CD14-positive monocyte (primary cell): ENCODE results near the gene ZFYVE28. TPM values are rescaled to one million over a fixed set of nuclear protein-coding genes. Genes with fewer than 3 reads are reported as not detected.

Source experiments
- DNase-seq, 3 donors: peaks; one replicate each; pipeline ENCODE4 v3.0.0-alpha.2; 2011 to 2022
- H2AFZ ChIP-seq: 2 replicates; pipeline ENCODE4 v1.6.0; 2012; ENCODE audit warnings: mild to moderate bottlenecking, low read depth, low read length, inconsistent platforms; ENCODE audit not compliant: insufficient read depth, poor library complexity, severe bottlenecking
- H3K27ac ChIP-seq, 2 donors: 1 replicate in 1 of 2; 2 replicates in 1 of 2; pipeline ENCODE4 v1.5.1; 2012 to 2013; ENCODE audit warnings: low read length in 2 of 2, control low read depth in 1 of 2, inconsistent platforms in 1 of 2, low read depth in 1 of 2, mild to moderate bottlenecking in 1 of 2
- H3K27me3 ChIP-seq, 2 donors: one replicate each; pipeline versions ENCODE4 v1.6.0 to v1.6.1; 2011 to 2013; ENCODE audit warnings: low read length in 2 of 2; ENCODE audit not compliant: control insufficient read depth in 2 of 2, insufficient read depth in 2 of 2
- H3K36me3 ChIP-seq, 2 donors: replicated peaks in 1 of 2; 1 replicate in 1 of 2; 2 replicates in 1 of 2; pipeline versions ENCODE4 v1.5.1 to v1.6.1; 2012 to 2013; ENCODE audit warnings: low read length in 2 of 2, control low read depth in 1 of 2, inconsistent platforms in 1 of 2, mild to moderate bottlenecking in 1 of 2; ENCODE audit not compliant: insufficient read depth in 2 of 2, control insufficient read depth in 1 of 2
- H3K4me1 ChIP-seq, 2 donors: 1 replicate in 1 of 2; 2 replicates in 1 of 2; pipeline versions ENCODE4 v1.5.1 to v1.6.1; 2012 to 2013; ENCODE audit warnings: low read length in 2 of 2, control low read depth in 1 of 2, inconsistent platforms in 1 of 2, mild to moderate bottlenecking in 1 of 2, moderate library complexity in 1 of 2; ENCODE audit not compliant: insufficient read depth in 2 of 2, control insufficient read depth in 1 of 2
- H3K4me2 ChIP-seq: replicated peaks from 2 replicates; pipeline ENCODE3; 2012; ENCODE audit warnings: low read length, moderate library complexity, mild to moderate bottlenecking; ENCODE audit not compliant: poor library complexity, severe bottlenecking; ENCODE audit errors: extremely low read depth
- H3K4me3 ChIP-seq, 3 experiments: fragments of 200-600 bp in 1 of 3; sonication (generic) in 1 of 3; replicated peaks in 1 of 3; 1 replicate in 2 of 3; 2 replicates in 1 of 3; pipeline ENCODE4 v1.5.1; 2011 to 2013; ENCODE audit warnings: low read length in 3 of 3, mild to moderate bottlenecking in 3 of 3, control low read depth in 2 of 3, low read depth in 2 of 3, inconsistent platforms in 1 of 3, moderate library complexity in 1 of 3
- H3K79me2 ChIP-seq: 2 replicates; pipeline ENCODE4 v1.6.0; 2012; ENCODE audit warnings: mild to moderate bottlenecking, control low read depth, inconsistent platforms, low read length, moderate library complexity; ENCODE audit not compliant: insufficient read depth
- H3K9ac ChIP-seq: 2 replicates; pipeline ENCODE4 v1.6.0; 2017; ENCODE audit warnings: low read length, mild to moderate bottlenecking; ENCODE audit not compliant: insufficient read depth, poor library complexity, severe bottlenecking
- H3K9me3 ChIP-seq, 2 donors: replicated peaks in 1 of 2; 1 replicate in 1 of 2; 2 replicates in 1 of 2; pipeline versions ENCODE4 v1.5.1 to v1.6.1; 2012 to 2013; ENCODE audit warnings: low read length in 2 of 2, control low read depth in 1 of 2; ENCODE audit not compliant: control insufficient read depth in 1 of 2, insufficient read depth in 1 of 2
- H4K20me1 ChIP-seq: 2 replicates; pipeline ENCODE4 v1.6.0; 2012; ENCODE audit warnings: mild to moderate bottlenecking, low read length, control low read depth, moderate library complexity; ENCODE audit not compliant: insufficient read depth
- H3K27ac Mint-ChIP-seq, 7 donors: one replicate each; pipeline ENCODE4 v1.8.0; 2020; ENCODE audit warnings: mild to moderate bottlenecking in 7 of 7, mixed read lengths in 7 of 7, moderate library complexity in 6 of 7, inconsistent platforms in 2 of 7
- H3K27me3 Mint-ChIP-seq, 3 donors: one replicate each; pipeline ENCODE4 v1.8.0; 2021 to 2022; ENCODE audit warnings: low read depth in 3 of 3, mild to moderate bottlenecking in 3 of 3, mixed read lengths in 3 of 3, moderate library complexity in 3 of 3, inconsistent platforms in 1 of 3
- H3K36me3 Mint-ChIP-seq, 2 donors: one replicate each; pipeline ENCODE4 v1.8.0; 2020; ENCODE audit warnings: mixed read lengths in 2 of 2, inconsistent platforms in 1 of 2, mild to moderate bottlenecking in 1 of 2
- H3K4me1 Mint-ChIP-seq: one replicate; pipeline ENCODE4 v1.8.0; 2020; ENCODE audit warnings: mild to moderate bottlenecking, mixed read lengths
- H3K4me3 Mint-ChIP-seq, 2 donors: one replicate each; pipeline ENCODE4 v1.8.0; 2020; ENCODE audit warnings: mild to moderate bottlenecking in 2 of 2, mixed read lengths in 2 of 2, moderate library complexity in 1 of 2
- H3K9me3 Mint-ChIP-seq, 7 donors: one replicate each; pipeline ENCODE4 v1.8.0; 2020 to 2022; ENCODE audit warnings: mixed read lengths in 7 of 7, mild to moderate bottlenecking in 6 of 7, moderate library complexity in 6 of 7, inconsistent platforms in 2 of 7
- CTCF ChIP-seq: fragments of 200-600 bp; IDR thresholded peaks from one replicate; pipeline ENCODE4 v1.8.0; 2022; ENCODE audit warnings: antibody characterized with exemption, mild to moderate bottlenecking
- WGBS: methylation state at CpG from one replicate; pipeline ENCODE4 v1.1.5; 2013; ENCODE audit warnings: missing lambda C conversion rate; ENCODE audit not compliant: insufficient coverage; 5-methylcytosine and 5-hydroxymethylcytosine counted together
- intact Hi-C, 2 donors: fragments of 100-400 bp; cut with micrococcal nuclease; formaldehyde crosslinking; loops; one replicate each; pipeline versions ENCODE4 v1.15.0 to v1.15.1; 2023
- polyA plus RNA-seq, 3 donors: library from polyadenylated mRNA; depleted of rRNA in 1 of 3; unstranded in 2 of 3; stranded (reverse) in 1 of 3; fragments of 300-500 nt in 2 of 3; fragments of >200 nt in 1 of 3; fragmentation: Illumina TruSeq in 2 of 3; gene quantifications; 1 replicate in 2 of 3; 2 replicates in 1 of 3; pipeline ENCODE4 v1.2.3, GENCODE V29; 2012 to 2021

Gene ZFYVE28
- polyA plus RNA-seq, 3 donors, result 1.0 to 4.4 (median 1.1) TPM

- no peak overlapping the region for H3K4me2 ChIP-seq
- H4K20me1 ChIP-seq, result no peaks in the 10 kb centered on the region
- no peaks in the 10 kb centered on the region for H3K4me1 Mint-ChIP-seq
- H3K79me2 ChIP-seq, result no peaks in the 10 kb centered on the region
- no peak overlapping the region for H2AFZ ChIP-seq
- TF ChIP-seq CTCF, result no peak
- no peaks in the 10 kb centered on the region for H3K36me3 ChIP-seq
- H3K27ac ChIP-seq, result no peak overlapping the region
- H3K4me1 ChIP-seq, result no peaks in the 10 kb centered on the region
- WGBS, result 93% methylated on average over 41 of the region's 41 CpGs
- H3K36me3 Mint-ChIP-seq, result no peaks in the 10 kb centered on the region
- peaks cover 0 to 16% of the 10 kb centered on the region in 2 donors for H3K9me3 ChIP-seq
- H3K9ac ChIP-seq, result no peak overlapping the region
- no peak overlapping the region for H3K4me3 Mint-ChIP-seq
- peaks cover 7 to 19% (median 15%) of the 10 kb centered on the region in 7 donors for H3K9me3 Mint-ChIP-seq
- H3K27me3 ChIP-seq, result no peaks in the 10 kb centered on the region
- intact Hi-C loops, result no loop called here
- DNase-seq, result no peak
- no peak overlapping the region for H3K27ac Mint-ChIP-seq
- peaks cover 0 to 4% (median 3%) of the 10 kb centered on the region in 3 donors for H3K27me3 Mint-ChIP-seq
- no peak overlapping the region for H3K4me3 ChIP-seq
Observed at GRCh38 chr4:2304877-2305561, 113.4 kb downstream of the ZFYVE28 start.

- H3K36me3 ChIP-seq, result no peaks in the 10 kb centered on the region
- H3K36me3 Mint-ChIP-seq, result no peaks in the 10 kb centered on the region
- intact Hi-C loops, result no loop called here
- H3K79me2 ChIP-seq, result no peaks in the 10 kb centered on the region
- peaks cover 7 to 19% (median 15%) of the 10 kb centered on the region in 7 donors for H3K9me3 Mint-ChIP-seq
- no peak overlapping the region for H3K9ac ChIP-seq
- no peaks in the 10 kb centered on the region for H4K20me1 ChIP-seq
- H3K27me3 Mint-ChIP-seq, result peaks cover 0 to 4% (median 1%) of the 10 kb centered on the region in 3 donors
- H2AFZ ChIP-seq, result no peak overlapping the region
- H3K4me3 ChIP-seq, result no peak overlapping the region
- peaks cover 0 to 16% of the 10 kb centered on the region in 2 donors for H3K9me3 ChIP-seq
- no peaks in the 10 kb centered on the region for H3K27me3 ChIP-seq
- H3K4me1 ChIP-seq, result no peaks in the 10 kb centered on the region
- no peak overlapping the region for H3K27ac Mint-ChIP-seq
- no peak overlapping the region for H3K4me3 Mint-ChIP-seq
- no peak for TF ChIP-seq CTCF
- WGBS, result 96% methylated on average over 31 of the region's 32 CpGs
- DNase-seq, result no peak
- no peak overlapping the region for H3K27ac ChIP-seq
- H3K4me2 ChIP-seq, result no peak overlapping the region
- no peaks in the 10 kb centered on the region for H3K4me1 Mint-ChIP-seq
Observed at GRCh38 chr4:2304321-2304876, 114.0 kb downstream of the ZFYVE28 start.
